HG02870 (cell line): ENCODE data around the gene HPX.

Source experiments
- ATAC-seq: cut with Tn5 transposase; IDR thresholded peaks from one replicate; pipeline ENCODE4 v1.9.1; 2021; ENCODE audit warnings: mild to moderate bottlenecking, moderate library complexity; ENCODE audit not compliant: unreplicated experiment

Gene HPX

DNA sequence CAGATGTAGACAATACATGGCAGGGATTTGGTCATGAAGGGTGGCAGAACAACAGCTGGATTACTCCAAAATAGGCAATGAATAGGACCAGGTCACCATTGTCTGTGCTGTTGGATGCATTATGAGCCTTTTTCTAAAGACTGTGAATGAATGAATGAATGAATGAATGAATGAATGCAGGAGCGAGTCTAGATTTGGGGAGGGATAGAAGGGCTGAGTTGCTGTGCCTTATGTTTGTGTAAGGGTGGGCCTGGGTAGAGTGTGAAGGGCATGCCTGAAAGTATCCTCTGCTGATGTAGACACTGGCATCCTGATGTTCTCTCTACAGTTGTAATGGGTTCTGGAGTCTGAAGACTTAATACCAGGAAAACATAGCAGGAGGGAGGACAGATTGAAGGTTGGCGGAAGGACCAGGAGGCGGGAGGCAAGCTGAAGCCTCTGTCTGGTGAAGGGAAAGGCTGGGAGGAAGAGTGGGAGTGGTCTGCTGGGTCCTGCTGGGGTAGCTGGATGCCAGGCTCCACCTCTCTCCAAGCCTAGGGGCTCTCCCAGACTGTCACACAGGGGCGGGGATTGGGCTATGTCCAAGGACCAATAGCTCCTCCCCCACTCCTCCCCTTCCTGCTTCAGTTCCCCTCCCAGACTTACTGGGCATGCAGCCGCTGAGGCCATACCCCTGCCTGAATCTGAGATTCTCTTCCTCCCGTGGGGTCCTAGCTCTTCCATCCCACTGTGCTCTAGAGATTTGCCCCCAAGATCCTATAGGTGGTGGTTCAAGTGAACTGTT is 28.1 kb upstream of the HPX start:
- ATAC-seq, result no peak

DNA sequence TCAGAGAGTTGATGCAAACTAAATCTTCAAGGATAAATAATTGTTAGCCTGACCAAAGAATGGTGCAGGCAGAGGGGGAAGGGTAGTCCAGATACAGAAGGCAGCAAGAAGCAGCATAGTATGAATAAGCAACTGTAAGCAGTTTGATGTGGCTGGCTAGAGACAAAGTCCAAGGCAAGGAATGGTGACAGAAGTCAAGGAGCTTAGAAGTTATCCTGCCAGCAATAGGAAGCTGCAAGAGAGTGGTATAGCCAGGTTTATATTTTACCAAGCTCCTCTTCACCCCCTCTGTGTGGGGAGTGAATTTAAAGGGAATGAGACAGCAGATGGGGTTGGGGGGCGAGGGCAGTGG is 18.3 kb upstream of the HPX start:
- no peak for ATAC-seq

DNA sequence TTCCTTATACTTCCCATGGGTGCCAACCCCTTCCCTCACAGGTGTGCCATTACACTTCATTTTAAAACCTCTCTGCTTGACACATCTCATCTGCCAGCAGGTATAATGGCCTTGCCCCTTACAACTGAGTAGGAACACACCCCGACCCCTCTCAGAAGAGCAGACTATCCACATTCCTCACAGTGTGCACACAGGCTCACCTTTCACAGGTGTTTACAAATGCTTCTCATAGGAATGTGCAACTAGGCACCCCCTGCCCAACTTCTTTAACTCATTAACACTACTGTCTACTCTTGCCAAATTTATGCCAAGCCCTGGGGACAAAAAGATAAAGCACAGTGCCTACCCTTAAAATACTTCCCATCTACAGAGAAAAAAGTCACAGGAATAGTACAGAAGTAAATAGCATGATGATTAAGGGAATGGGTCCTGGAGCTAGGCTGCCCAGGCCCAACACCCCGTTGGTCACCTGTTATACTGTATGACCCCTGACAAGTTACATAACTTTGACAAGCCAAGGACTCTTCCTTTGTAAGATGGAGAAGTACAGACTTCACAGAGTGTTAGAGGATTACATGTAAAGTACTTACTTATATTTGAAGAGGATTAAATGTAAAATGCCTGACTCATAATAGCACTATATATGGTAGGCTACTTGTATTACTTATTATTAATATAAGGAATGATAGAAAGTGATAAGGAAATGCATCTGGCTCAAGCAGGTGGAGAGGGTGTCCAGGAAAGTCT is 17.7 kb upstream of the HPX start:
- ATAC-seq, result no peak

DNA sequence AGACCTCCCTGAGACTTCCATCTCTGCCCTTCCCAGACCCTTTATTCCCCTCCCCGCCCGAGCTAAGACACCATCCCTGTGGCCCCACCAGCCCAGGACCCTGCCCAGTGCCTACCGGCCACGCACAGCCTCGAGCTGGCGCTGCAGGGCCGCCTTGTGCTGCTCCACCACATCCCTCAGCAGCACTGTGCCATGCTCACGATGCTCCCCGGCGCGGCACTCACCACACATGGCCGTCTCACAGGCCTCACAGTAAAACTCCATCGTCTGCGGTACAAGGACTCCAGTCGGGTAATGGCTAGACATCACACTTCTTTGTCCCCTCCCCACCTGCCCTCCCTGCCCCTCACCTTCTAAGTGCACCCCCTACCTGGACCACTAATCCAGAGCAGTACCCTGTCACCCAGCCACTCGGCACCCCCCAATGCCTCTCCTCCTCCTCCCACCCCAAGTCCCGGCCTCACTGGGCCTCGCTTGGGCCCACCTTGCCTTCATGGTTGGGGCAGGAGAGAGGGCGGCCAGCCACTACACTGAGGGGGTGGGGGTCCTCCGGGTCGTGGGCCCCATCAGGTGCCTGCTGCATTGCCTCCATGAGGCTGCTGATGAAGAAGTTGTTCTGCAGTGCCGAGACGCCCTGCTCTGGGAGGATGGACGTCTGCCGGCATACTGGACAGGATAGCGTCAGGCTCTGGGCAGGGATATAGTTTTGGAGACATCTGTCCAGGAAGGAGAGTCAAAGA is 17.0 kb upstream of the HPX start:
- no peak for ATAC-seq

DNA sequence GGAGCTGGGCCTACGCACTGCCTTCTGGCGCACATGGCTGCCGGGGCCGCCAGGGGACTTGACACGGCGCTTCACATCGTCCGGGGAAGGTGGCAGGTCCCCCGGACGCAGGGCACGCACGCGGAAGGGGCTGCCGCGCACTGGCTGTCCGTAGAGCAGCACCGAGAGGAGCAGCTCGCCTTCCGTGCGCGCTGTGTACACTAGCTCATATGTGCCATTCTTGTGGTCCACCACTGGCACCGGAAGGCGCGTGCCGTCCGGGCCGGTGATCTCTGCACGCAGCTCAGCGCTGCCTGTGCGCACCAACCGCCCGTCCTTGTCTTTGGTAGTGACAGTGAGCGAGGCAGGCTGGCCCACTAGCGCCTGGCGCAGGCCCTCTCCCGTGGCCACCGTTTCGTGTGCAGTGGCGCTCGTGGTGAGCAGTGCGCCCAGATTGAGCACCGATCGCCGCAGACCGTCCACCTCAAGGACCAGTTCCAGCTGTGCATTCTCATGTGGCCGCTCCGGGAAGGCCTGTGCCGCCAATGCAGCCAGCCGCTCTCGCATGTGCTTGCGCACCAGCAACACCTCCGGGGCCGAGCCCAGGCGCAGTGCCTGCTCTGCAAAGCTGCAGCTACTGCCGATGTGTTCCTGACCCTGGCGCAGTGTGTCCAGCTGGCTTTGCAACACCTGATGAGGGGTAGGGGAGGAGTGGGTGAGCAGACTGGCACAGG is 15.7 kb upstream of the HPX start:
- ATAC-seq, result no peak

DNA sequence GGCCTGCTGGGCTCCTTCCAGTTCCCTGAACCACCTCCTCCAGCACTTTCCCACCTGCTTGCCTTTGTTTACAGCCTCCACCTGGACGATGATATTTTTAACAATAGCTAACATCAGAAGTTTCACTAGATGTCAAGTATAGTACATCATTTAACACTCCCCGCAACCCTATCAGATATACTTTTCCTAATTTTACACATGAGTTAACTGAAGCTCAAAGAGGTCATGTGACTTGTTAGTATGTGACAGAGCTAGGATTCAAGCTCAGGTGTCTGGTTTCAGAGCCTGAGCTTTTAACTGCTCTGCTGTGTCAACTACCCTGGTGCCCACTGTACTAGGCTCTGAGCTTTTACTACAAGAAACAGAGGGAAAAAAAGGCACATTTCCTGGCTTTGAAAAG is 14.3 kb upstream of the HPX start:
- ATAC-seq, result no peak

DNA sequence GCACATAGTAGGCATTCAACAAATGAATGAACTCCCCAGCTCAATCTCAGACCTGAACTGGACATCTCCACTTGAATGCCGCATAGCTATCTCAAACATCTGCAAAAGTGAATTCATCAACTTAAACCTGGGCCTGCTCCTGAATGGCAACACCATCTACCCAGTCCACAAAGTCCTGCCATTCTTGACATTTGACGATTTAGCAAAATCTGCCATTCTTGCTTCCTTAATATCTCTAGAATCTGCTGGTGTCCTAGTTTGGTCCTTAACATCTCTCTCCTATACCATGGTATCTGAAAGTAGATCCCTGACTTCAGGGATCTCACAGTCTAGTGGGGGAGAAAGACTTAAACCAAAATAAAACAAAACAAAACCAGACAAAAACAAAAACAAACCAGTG is 12.4 kb upstream of the HPX start:
- no peak for ATAC-seq

DNA sequence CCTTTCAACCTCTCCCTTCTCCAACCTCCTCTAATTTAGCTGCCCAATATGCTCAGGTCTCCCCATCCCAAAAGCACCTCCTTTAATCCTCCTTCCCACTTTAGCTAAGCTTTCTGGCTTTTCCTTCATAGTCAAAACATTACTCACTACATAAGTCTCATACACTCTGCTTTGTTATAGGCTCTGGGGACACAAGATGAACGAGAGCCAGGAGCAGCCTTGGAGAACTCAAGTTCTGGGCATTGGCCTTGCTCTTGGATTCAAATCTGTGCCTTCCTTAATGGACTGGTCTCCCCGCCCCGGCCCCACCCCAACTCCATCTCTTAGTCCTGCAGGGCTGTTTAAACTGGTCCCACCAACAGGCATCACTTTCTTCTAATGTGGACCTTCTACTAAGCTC is 11.4 kb upstream of the HPX start:
- no peak for ATAC-seq

DNA sequence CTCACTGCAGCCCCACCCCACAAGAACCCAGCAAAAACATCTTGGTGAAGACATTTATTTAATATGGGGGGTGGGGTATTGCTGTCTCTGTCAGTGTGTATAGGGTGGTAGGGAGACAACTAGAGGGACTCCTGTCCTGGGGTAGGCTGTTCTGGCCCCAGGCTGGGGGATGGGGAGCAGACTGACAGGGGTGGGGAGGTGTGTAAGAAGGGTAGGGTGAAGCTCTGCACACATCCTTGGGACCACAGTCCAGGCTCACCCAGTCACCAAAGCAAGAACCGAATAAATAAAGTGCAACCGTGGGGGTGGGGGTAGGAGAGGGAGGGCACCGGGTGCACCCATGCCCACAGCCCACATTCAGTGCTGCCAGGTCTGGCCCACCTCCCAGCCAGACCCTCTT is 7.8 kb upstream of the HPX start:
- no peak for ATAC-seq

DNA sequence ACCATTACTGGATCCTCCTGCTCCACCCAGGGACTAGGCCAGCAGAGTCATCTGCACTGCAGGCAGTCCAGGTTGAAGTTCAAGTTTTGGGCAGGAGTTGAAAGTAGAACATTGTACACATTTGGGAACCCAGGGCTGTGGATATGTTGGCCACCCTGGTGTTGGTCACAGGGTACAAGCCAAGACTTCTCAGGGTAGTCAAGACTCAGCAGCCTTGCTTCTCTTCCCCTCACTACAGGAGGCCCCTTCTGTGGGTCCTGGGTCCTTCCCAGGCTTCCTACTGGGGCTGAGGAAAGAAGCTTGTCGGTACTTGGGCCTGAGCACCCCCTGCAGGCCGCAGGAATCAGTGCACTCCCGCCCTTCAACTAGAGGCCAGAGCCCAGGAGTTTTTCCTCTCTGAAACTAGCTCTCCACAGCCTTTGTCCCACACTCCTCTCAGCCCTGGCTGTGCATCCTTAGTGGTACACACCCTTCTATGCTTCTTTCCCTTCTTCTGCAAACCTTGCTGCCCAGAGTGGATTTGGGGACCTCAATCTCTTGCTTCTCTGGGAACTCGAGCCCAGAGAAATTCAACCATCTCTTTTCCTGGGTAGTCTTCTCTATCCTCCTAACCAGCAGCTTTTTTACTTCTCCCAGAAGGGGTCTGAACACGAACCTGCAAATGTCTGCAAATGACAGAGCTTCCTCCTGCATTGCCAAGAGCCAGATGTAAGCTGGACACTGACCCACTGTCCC is 2.6 kb upstream of the HPX start:
- ATAC-seq, result peak; percentile 80

DNA sequence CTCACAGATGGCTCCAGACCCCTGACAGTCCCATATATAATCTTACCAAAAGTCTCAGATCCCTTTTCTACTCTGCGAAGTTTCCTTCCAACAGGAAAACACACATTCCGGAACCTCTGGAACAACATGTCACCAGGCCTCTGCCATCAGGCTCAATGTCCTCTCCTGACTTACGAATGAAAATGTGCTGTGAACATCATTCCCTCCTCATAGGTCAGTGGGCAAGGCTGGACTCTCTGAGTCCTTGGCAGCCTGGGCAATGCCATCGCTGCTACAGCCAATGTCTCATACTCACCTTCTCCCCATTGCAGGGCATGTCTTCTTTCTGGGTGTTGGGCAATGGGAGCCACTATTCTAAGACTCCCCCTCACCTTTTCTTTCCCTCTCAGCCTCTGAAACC is 1.7 kb upstream of the HPX start:
- ATAC-seq, result no peak

DNA sequence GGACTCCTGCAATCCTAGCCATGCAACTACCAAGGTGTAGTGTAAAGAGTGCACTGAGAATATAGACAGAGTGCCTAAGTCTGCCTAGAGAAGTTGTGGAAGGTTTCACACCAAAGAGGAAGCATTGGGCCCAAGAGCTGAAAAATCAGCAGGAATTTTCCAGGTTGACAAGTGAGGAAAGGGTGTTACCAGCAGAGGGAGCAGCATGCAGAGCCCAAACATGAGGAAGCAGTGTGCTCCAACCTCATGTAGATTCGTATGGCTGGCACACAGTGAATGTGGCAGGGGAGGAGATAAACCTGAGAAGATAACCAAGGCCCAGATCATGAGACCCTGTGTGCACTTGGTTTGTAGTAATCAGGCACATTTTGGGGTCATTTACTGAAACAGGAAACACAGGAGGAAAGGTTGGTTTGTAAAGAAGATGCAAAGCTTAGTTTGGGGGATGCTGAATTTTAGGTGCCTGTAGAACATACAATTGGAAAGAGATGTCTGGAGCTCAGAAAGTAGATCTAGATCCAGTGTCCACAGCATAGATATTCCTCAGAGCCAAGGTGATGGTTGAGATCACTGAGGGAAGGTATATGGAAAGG is 1.7 kb downstream of the HPX start:
- ATAC-seq, result no peak

DNA sequence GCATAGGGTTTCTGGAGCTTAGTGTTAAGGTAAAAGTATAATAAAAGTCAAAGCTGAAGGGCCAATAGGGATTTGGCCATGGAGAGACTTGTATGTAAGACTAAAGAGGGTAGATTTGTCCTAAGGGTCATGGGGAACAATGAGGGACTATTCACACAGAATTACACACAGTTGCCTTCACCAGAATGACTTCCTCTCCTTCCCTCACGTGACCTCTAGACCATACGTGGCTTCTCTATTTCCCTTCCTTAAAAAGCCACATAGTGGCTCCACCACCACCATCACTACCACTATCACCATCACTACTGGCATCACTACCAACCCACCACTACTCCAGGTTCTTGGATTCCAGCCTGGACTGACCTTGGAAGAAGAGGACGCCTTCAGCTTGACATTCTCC is 2.8 kb downstream of the HPX start:
- ATAC-seq, result no peak

DNA sequence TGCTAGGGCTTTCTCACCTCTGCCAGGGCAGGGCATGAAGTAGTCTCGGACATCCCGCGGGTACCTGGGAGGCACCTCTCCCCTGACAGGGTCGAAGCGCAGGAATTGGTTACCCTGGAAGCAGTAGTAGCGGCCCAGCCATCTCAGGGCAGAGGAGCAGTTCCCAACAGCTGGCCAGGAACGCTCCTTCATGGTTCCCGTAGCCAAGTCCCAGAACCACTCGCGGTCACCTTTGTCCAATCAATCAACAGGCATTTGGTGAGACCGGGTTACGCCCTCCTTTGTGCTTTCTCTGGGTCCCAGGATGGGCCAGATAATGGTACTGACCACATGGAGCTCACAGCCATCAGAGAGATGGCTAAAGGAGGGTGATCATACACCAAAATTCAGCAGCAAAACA is 3.4 kb downstream of the HPX start:
- no peak for ATAC-seq

DNA sequence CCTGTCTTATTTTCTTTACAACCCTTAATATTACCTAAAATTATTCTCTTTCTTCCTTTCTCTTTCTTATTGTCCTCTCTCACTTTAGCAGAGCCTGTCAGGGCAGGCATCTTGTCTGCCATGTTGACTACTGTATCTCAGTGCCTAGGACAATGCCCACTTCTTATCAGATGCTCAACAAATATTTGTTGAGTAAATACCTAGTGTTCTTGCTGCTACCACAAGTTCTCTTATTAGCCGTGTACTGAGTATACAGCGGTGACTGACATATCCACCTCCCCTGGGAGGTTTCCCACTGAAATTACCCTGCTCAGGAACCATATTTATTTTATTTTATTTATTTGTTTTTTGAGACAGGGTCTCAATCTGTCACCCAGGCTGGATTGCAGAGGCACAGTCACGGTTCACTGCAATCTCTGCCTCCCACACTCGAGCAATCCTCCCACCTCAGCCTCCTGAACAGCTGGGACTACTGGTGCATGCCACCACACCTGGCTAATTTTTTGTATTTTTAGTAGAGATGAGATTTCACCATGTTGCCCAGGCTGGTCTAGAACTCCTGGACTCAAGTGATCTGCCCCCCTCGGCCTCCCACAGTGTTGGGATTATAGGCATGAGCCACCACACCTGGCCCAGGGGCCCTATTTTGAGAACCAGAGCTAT is 6.7 kb downstream of the HPX start:
- ATAC-seq, result no peak

DNA sequence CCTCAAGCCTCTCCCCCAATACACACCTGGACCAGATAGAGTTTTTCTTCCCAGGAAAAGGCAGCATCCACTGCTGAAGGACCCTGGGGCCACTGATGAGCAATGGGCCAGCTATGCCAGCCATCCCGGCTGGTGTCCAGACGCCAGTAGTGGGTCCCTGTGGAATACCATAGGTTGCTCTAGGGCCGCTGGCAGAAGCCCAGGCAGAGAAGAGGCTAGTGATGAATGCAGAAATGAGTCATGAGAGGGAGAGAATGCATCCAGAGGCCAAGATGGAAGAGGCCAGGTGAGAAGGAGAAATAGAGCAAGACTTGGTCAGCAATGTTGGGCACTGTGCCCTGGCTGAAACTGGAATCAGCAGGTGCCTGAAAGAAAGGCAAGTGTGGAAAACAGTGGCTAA is 8.9 kb downstream of the HPX start:
- ATAC-seq, result no peak

DNA sequence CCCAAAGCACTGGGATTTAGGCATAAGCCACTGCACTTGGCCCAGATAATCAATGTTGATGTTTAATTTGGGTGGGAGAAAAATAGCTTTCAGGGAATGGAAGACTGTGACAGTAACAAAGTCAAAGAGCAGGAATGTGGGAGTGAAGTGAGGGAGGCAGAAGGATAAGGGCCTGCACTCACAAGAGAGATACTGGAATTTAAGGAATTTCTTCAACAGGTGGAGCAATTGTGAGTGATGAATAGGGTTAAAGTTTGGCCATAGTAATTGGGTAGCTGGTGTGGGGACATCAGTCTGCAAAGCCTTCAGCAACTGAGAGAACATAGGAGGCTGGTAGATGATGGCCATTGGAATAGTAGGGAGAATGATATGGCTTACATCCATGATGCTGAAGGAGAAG is 13.3 kb downstream of the HPX start:
- no peak for ATAC-seq

DNA sequence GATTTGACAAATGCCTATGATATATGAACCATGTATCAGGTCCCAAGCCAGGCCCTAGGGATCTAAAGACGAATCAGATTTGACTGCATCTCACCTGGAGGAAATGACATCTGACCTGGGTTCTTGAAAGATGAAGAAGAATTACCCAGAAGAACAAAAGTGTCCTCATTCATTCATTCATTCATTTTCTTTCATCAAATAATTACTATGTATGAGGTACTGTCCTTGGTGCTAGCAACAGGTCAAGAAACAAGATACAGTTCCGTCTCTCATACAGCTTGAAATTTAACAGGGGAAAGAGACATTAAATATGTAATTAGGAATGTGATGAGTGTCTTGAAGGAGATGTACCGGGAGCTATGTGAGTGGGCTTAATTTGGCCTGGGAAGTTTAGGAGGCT is 20.1 kb downstream of the HPX start:
- ATAC-seq, result no peak

DNA sequence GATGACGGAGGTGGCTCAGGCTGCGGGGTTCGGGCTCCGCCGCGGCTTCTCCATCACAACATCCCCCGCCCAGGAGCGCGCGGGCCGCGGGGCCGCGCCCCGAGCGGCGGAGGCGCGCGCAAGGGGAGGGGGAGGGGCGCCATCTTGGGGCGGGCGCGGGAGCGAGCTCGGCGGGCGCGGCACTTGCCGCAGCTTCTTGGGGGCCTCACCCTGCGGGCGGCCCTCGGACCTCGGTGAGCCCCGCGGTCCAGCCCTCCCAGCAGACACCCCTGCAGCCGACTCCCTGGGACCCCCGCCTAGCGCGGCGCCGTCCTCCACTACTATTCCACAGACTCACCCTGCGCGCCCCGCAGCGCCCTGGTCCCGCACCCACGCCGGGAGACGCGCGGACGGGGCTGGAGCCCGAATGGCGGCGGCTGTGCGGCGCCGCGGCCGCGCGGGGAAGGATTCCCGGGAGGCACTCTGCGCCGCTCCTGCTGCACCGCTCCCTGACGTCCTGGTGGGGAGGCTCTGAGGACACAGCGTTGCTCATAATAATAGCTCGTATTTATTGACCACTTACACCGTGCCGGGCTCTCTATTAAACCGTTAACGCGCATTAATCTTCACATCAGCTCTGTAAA is 21.7 kb downstream of the HPX start, which contains the start of gene APBB1:
APBB1 (minus strand) TSS at position 86 of the 623 bp plus-strand sequence. CDS start 7,747 bp downstream, outside the sequence.
- ATAC-seq, result peak; percentile 52
